HG03521 (cell line): ENCODE data around the gene AP3B1.
"Not testable (repeated sequence)": the region's sequence is repeated elsewhere in the genome, so short reads cannot be mapped to it uniquely, and the experiment has no call there.

Experiments
- ATAC-seq: cut with Tn5 transposase; IDR thresholded peaks from one replicate; pipeline ENCODE4 v1.9.1; 2021; ENCODE audit warnings: mild to moderate bottlenecking, moderate library complexity; ENCODE audit not compliant: unreplicated experiment

The AP3B1 gene

GRCh38 chr5:78251663-78252284 is 42.7 kb downstream of the AP3B1 start:
- no peak for ATAC-seq

- ATAC-seq = no peak
These were observed 49.4 kb downstream of the AP3B1 start for GRCh38 chr5:78245136-78245535.

GRCh38 chr5:78243639-78244038 is 50.9 kb downstream of the AP3B1 start:
- ATAC-seq = no peak

- ATAC-seq = no peak
These were observed 51.4 kb downstream of the AP3B1 start for GRCh38 chr5:78243091-78243490.

- no peak for ATAC-seq
These were observed 52.5 kb downstream of the AP3B1 start for GRCh38 chr5:78242001-78242400.

GRCh38 chr5:78237911-78238310 is 56.6 kb downstream of the AP3B1 start:
- ATAC-seq = no peak

GRCh38 chr5:78236046-78236445 is 58.5 kb downstream of the AP3B1 start:
- ATAC-seq = no peak

GRCh38 chr5:78235289-78235688 is 59.2 kb downstream of the AP3B1 start:
- ATAC-seq = no peak

- ATAC-seq = no peak
These were observed 59.7 kb downstream of the AP3B1 start for GRCh38 chr5:78234804-78235203.

GRCh38 chr5:78232163-78232562 is 62.3 kb downstream of the AP3B1 start:
- ATAC-seq = no peak

GRCh38 chr5:78224358-78224757 is 70.1 kb downstream of the AP3B1 start:
- no peak for ATAC-seq

GRCh38 chr5:78221964-78222451 is 72.5 kb downstream of the AP3B1 start:
- ATAC-seq = peak; percentile 98

- ATAC-seq = no peak
These were observed 73.0 kb downstream of the AP3B1 start for GRCh38 chr5:78221467-78221866.

GRCh38 chr5:78215972-78216371 is 78.5 kb downstream of the AP3B1 start:
- ATAC-seq = no peak

- no peak for ATAC-seq
These were observed 78.9 kb downstream of the AP3B1 start for GRCh38 chr5:78215565-78215964.

- no peak for ATAC-seq
These were observed 80.7 kb downstream of the AP3B1 start for GRCh38 chr5:78213799-78214198.

- ATAC-seq = no peak
These were observed 83.4 kb downstream of the AP3B1 start for GRCh38 chr5:78211052-78211451.

GRCh38 chr5:78204241-78204640 is 90.3 kb downstream of the AP3B1 start:
- no peak for ATAC-seq

- no peak for ATAC-seq
These were observed 90.7 kb downstream of the AP3B1 start for GRCh38 chr5:78203815-78204214.

GRCh38 chr5:78190402-78190801 is 104.1 kb downstream of the AP3B1 start:
- ATAC-seq = no peak

- ATAC-seq = not testable (repeated sequence)
These were observed 105.8 kb downstream of the AP3B1 start for GRCh38 chr5:78188681-78189080.

GRCh38 chr5:78187172-78187571 is 107.3 kb downstream of the AP3B1 start:
- no peak for ATAC-seq

GRCh38 chr5:78182838-78183237 is 111.7 kb downstream of the AP3B1 start:
- no peak for ATAC-seq
